ENCODE measurements around the gene FUZ. TPM values are rescaled to one million over a fixed set of nuclear protein-coding genes. Genes with fewer than 3 reads are reported as not detected.

FUZ gene
- polyA plus RNA-seq, 1 of the 3 experiments (the other 2 are of a cell fraction), result 29.9 TPM

DNA sequence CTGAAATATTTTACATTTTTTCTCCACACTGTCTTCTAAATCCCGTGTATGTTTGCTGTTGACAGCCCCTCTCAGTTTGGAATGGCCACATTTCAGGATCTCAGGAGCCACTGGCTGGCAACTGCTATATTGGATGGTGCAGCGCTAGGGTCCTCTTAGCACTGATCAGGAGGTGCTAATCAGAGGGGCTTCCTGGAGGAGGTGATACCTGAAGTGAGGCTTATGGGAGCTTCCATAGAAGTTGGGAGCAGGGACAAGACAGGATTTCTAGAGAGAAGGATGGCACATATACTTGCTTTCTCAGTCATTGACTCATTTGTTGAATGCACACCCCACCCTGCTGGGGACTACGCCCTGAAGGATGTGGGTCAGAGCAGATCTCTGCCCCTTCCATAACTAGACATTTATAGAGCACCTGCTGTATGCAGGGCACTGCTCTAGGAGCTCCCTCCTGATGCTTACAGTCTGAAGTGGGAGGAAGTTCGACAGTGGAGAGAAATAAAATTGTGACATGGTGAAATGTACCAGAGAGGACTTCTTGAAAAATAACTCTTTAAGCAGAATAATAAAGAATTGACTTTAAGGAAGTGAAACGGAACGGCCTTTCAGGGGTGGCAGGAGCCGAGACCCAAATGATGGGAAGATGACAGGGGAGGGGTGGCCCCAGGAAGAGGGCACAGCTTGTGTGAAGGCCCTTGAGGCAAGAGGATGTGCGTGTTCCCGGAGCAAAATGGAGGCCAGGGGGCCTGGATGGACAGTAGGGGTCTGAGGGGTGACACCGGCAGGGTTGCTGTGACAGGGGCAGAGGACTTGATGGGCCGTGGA lies 33.1 kb downstream of the FUZ start:
- Histone ChIP-seq H3K27ac (ENCODE audit: low read depth in 2 of 2, low read length in 1 of 2) (no peak overlapping the region), H3K36me3 (replicated peaks in 1 of 2; ENCODE audit: control insufficient read depth in 1 of 2, insufficient read depth in 2 of 2, low read length in 1 of 2) (peaks cover 12 to 17% of the 10 kb centered on the region in 2 experiments), H3K27me3 (ENCODE audit: insufficient read depth) (no peaks in the 10 kb centered on the region), H3K4me1 (ENCODE audit: control insufficient read depth in 1 of 2, insufficient read depth in 2 of 2, low read depth in 1 of 2, low read length in 1 of 2) (no peaks in the 10 kb centered on the region), H3K4me3 (ENCODE audit: low read depth in 2 of 2, low read length in 1 of 2) (no peak overlapping the region), H4K20me1 (ENCODE audit: insufficient read depth) (peaks cover 5% of the 10 kb centered on the region; the same call in 1 of the 2 replicates), H3K9me2 (no peaks in the 10 kb centered on the region), H3K79me2 (ENCODE audit: insufficient read depth) (peaks cover 48% of the 10 kb centered on the region), H2AFZ (ENCODE audit: low read depth) (no peak overlapping the region), H3K9ac (no peak overlapping the region), H3F3A (replicated peaks; ENCODE audit: insufficient read depth) (peaks cover 3% of the 10 kb centered on the region), H3K4me2 (no peak overlapping the region), H3K9me3 (no peaks in the 10 kb centered on the region)
- TF ChIP-seq NFIC (IDR thresholded peaks at IDR 0.05; ENCODE audit: borderline replicate concordance), result no peak
- no peak for TF ChIP-seq ELF1 (IDR thresholded peaks at IDR 0.05)
- TF ChIP-seq YY1 (IDR thresholded peaks at IDR 0.05; ENCODE audit: low read depth), result no peak
- TF ChIP-seq RFX5 (IDR thresholded peaks at IDR 0.05; ENCODE audit: low read length), result no peak
- TF ChIP-seq, protein P1, sequence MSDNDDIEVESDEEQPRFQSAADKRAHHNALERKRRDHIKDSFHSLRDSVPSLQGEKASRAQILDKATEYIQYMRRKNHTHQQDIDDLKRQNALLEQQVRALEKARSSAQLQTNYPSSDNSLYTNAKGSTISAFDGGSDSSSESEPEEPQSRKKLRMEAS (IDR thresholded peaks at IDR 0.05; ENCODE audit: low read depth), result no peak
- TF ChIP-seq RAD21 (IDR thresholded peaks at IDR 0.05; ENCODE audit: low read length), result no peak
- no peak for TF ChIP-seq EP300 (IDR thresholded peaks at IDR 0.05; ENCODE audit: borderline replicate concordance in 1 of 2, low read depth in 1 of 2, low read length in 1 of 2)
- TF ChIP-seq GATA2 (CRISPR knock-in tag; IDR thresholded peaks at IDR 0.05), result no peak
- TF ChIP-seq, protein P2, sequence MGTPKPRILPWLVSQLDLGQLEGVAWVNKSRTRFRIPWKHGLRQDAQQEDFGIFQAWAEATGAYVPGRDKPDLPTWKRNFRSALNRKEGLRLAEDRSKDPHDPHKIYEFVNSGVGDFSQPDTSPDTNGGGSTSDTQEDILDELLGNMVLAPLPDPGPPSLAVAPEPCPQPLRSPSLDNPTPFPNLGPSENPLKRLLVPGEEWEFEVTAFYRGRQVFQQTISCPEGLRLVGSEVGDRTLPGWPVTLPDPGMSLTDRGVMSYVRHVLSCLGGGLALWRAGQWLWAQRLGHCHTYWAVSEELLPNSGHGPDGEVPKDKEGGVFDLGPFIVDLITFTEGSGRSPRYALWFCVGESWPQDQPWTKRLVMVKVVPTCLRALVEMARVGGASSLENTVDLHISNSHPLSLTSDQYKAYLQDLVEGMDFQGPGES (IDR thresholded peaks at IDR 0.05; ENCODE audit: low read depth, low read length), result no peak
- TF ChIP-seq MXI1 (IDR thresholded peaks at IDR 0.05; ENCODE audit: low read depth, low read length), result no peak
- TF ChIP-seq SMC3 (IDR thresholded peaks at IDR 0.05; ENCODE audit: low read depth, low read length), result no peak
- no peak for TF ChIP-seq FOXJ3 (CRISPR knock-in tag; IDR thresholded peaks at IDR 0.05)
- no peak for TF ChIP-seq POLR2AphosphoS5 (IDR thresholded peaks at IDR 0.05; ENCODE audit: low read depth, low read length)
- TF ChIP-seq, protein P3, sequence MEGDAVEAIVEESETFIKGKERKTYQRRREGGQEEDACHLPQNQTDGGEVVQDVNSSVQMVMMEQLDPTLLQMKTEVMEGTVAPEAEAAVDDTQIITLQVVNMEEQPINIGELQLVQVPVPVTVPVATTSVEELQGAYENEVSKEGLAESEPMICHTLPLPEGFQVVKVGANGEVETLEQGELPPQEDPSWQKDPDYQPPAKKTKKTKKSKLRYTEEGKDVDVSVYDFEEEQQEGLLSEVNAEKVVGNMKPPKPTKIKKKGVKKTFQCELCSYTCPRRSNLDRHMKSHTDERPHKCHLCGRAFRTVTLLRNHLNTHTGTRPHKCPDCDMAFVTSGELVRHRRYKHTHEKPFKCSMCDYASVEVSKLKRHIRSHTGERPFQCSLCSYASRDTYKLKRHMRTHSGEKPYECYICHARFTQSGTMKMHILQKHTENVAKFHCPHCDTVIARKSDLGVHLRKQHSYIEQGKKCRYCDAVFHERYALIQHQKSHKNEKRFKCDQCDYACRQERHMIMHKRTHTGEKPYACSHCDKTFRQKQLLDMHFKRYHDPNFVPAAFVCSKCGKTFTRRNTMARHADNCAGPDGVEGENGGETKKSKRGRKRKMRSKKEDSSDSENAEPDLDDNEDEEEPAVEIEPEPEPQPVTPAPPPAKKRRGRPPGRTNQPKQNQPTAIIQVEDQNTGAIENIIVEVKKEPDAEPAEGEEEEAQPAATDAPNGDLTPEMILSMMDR (IDR thresholded peaks at IDR 0.05), result no peak
- CTCF ChIA-PET, result no interaction called here
- WGBS (ENCODE audit: low lambda C conversion rate), result 90% methylated on average over 11 of the region's 11 CpGs
- no peak for DNase-seq
- POLR2A ChIA-PET, result no interaction called here

DNA sequence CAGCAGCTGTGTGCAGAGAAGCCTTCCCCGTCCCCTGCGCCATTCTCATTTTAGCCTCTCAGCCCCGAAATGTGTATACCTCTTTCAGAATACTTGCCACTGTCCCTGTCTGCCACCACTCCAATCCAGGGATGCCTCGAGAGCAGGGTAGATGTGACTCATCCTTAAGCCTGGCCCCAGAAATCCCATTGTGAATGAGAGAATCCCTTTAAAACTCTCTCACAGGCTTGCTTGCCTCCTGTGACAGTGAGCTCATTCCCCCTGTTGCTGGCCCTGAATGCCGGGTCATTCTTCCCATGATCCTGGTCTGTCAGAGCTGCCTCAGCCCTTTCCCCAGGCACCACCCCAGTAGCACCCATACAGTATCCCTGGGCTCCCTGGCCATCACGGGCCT lies 36.7 kb downstream of the FUZ start:
- Histone ChIP-seq H3K27ac (ENCODE audit: low read depth in 2 of 2, low read length in 1 of 2) (no peak overlapping the region), H3F3A (replicated peaks; ENCODE audit: insufficient read depth) (peaks cover 3% of the 10 kb centered on the region), H3K27me3 (ENCODE audit: insufficient read depth) (no peaks in the 10 kb centered on the region), H3K9me3 (no peaks in the 10 kb centered on the region), H3K4me3 (ENCODE audit: low read depth in 2 of 2, low read length in 1 of 2) (no peak overlapping the region), H3K4me1 (ENCODE audit: control insufficient read depth in 1 of 2, insufficient read depth in 2 of 2, low read depth in 1 of 2, low read length in 1 of 2) (no peaks in the 10 kb centered on the region), H3K36me3 (replicated peaks in 1 of 2; ENCODE audit: control insufficient read depth in 1 of 2, insufficient read depth in 2 of 2, low read length in 1 of 2) (no peaks in the 10 kb centered on the region), H3K9ac (no peak overlapping the region), H2AFZ (ENCODE audit: low read depth) (no peak overlapping the region), H3K79me2 (ENCODE audit: insufficient read depth) (peaks cover 82% of the 10 kb centered on the region), H3K4me2 (no peak overlapping the region), H3K9me2 (no peaks in the 10 kb centered on the region), H4K20me1 (ENCODE audit: insufficient read depth) (peaks cover 12% of the 10 kb centered on the region)
- POLR2A ChIA-PET, result no interaction called here
- 90% methylated on average over 6 of the region's 6 CpGs for WGBS (ENCODE audit: low lambda C conversion rate)
- no peak for DNase-seq
- CTCF ChIA-PET, result no interaction called here
- TF ChIP-seq SMC3 (IDR thresholded peaks at IDR 0.05; ENCODE audit: low read depth, low read length) (no peak), EZH2phosphoT487 (IDR thresholded peaks at IDR 0.05; ENCODE audit: borderline replicate concordance, low read depth) (no peak), CHD2 (IDR thresholded peaks at IDR 0.05; ENCODE audit: low read length, partially characterized antibody) (no peak), TAF1 (IDR thresholded peaks at IDR 0.05; ENCODE audit: borderline replicate concordance, low read depth, low read length) (no peak), YY1 (IDR thresholded peaks at IDR 0.05; ENCODE audit: low read depth) (no peak), POLR2AphosphoS5 (IDR thresholded peaks at IDR 0.05; ENCODE audit: low read depth, low read length) (no peak), GATA2 (CRISPR knock-in tag; IDR thresholded peaks at IDR 0.05) (no peak), NFIC (IDR thresholded peaks at IDR 0.05; ENCODE audit: borderline replicate concordance) (no peak)
- TF ChIP-seq, protein P4, sequence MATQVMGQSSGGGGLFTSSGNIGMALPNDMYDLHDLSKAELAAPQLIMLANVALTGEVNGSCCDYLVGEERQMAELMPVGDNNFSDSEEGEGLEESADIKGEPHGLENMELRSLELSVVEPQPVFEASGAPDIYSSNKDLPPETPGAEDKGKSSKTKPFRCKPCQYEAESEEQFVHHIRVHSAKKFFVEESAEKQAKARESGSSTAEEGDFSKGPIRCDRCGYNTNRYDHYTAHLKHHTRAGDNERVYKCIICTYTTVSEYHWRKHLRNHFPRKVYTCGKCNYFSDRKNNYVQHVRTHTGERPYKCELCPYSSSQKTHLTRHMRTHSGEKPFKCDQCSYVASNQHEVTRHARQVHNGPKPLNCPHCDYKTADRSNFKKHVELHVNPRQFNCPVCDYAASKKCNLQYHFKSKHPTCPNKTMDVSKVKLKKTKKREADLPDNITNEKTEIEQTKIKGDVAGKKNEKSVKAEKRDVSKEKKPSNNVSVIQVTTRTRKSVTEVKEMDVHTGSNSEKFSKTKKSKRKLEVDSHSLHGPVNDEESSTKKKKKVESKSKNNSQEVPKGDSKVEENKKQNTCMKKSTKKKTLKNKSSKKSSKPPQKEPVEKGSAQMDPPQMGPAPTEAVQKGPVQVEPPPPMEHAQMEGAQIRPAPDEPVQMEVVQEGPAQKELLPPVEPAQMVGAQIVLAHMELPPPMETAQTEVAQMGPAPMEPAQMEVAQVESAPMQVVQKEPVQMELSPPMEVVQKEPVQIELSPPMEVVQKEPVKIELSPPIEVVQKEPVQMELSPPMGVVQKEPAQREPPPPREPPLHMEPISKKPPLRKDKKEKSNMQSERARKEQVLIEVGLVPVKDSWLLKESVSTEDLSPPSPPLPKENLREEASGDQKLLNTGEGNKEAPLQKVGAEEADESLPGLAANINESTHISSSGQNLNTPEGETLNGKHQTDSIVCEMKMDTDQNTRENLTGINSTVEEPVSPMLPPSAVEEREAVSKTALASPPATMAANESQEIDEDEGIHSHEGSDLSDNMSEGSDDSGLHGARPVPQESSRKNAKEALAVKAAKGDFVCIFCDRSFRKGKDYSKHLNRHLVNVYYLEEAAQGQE (IDR thresholded peaks at IDR 0.05; ENCODE audit: low read depth, low read length), result no peak

All from SK-N-SH (cell line).